D341Med (cell line): ENCODE data around the gene ZNF467.

ENCODE experiments used
- DNase-seq: peaks from one replicate; pipeline ENCODE4 v3.0.0; 2012; ENCODE audit warnings: low spot score

ZNF467 gene

GRCh38 chr7:149808311-149808710 lies 34.9 kb upstream of the ZNF467 start:
- no peak for DNase-seq

GRCh38 chr7:149806726-149807125 lies 33.3 kb upstream of the ZNF467 start:
- DNase-seq: no peak

GRCh38 chr7:149804106-149804505 lies 30.7 kb upstream of the ZNF467 start:
- no peak for DNase-seq

DNA sequence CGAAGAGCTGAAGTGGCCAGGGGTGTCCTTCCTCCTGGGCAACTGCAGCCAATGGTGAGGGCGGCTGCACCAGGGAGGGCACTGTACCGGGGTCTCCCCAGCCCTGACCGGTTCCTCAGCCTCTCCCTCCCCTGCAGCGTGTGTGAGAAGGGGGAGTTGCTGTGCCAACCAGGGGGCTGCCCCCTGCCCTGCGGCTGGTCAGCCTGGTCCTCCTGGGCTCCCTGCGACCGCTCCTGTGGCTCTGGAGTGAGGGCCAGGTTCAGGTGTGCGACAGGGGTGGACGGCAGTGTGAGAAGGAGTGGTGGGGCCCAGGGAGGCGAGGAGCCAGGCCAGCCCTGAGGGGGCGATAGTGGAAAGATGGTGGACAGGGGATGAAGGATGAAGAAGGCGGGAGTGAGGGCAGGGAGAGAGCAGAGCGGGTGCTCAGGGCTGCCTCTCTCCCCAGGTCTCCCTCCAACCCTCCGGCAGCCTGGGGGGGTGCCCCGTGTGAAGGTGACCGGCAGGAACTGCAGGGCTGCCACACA lies 30.2 kb upstream of the ZNF467 start:
- DNase-seq: no peak

DNA sequence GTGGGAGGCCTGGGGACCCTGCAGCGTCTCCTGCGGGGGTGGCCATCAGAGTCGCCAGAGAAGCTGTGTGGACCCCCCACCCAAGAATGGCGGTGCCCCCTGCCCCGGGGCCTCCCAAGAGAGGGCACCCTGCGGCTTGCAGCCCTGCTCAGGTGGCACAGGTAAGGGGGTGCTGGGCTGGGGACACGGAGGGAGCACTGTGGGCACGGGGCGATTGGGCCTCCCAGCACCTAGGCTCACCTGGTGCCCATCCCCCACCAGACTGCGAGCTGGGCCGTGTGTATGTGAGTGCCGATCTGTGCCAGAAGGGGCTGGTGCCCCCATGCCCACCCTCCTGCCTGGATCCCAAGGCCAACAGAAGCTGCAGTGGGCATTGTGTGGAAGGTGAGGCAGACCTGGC lies 29.6 kb upstream of the ZNF467 start:
- DNase-seq: no peak

DNA sequence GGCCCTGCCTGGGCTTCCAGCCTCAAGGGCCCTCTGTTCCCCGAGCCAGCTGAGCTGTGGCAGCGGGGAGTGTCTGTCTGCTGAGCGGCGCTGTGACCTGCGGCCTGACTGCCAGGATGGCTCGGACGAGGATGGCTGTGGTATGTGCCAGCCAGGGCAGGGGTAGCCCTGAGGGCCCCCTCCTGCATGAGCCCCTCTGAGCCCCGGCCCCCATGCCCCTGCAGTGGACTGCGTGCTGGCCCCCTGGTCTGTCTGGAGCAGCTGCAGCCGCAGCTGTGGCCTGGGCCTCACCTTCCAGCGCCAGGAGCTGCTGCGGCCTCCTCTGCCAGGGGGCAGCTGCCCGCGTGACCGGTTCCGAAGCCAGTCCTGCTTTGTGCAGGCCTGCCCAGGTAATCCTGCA lies 28.4 kb upstream of the ZNF467 start:
- no peak for DNase-seq

DNA sequence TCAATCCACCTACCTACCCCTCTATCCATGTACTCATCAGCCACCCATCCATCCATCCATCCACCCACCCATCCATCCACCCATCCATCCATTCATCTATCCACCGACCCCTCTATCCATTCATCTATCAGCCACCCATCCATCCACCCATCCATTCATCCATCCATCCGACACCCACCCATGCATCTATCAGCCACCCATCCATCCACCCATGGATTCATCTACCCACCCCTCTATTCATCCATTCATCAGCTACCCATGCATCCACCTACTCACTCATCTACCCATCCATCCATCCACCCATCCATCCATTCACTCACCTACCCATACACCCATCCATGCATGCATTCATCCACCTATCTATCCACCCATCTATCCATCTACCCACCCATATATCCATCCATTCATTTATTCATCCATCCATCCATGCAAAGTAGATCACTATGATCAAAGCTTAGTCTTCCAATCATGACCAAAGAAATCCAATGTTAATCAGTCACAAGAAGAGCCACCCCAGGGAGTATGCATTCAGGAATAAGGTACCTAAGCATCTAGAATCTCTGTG lies 27.7 kb upstream of the ZNF467 start:
- no peak for DNase-seq

- no peak for DNase-seq
Observed at GRCh38 chr7:149800169-149800555, 26.8 kb upstream of the ZNF467 start.

DNA sequence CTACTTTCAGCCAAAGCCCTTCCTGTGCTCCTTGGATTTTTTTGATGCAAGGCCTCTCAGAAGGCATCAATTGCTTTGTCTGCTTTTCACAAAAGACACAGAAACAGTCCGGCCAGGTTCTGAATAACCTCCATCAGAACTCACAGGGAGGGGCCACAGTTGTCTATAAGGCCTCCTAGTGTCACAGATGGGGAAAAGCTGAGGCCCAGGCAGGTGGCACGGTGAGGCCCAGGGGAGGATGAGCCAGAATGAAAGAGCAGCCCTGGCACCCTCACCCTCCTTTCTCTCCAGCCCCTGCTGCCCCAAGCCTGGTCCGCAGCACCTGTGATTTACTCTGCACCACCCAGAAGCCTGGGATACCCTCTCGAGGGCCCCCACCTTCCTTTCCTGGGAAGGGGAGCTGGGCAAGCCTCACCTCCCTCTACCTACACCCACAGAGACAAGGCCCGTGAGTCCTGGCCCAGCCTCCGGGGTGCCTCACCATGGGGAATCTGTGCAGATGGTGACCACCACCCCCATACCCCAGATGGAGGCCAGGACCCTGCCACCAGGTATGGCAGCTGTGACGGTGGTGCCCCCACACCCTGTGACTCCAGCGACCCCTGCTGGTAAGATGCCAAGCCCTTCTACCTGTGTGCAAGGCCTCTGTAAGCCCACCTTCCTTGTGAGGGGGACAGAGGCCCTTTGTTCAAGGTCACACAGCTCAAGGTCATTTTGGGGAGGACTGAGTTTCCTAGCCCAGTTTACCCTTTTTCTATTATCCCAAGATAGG lies 26.2 kb upstream of the ZNF467 start:
- peak; percentile 72 for DNase-seq

- DNase-seq: no peak
Observed at GRCh38 chr7:149797771-149798170, 24.4 kb upstream of the ZNF467 start.

DNA sequence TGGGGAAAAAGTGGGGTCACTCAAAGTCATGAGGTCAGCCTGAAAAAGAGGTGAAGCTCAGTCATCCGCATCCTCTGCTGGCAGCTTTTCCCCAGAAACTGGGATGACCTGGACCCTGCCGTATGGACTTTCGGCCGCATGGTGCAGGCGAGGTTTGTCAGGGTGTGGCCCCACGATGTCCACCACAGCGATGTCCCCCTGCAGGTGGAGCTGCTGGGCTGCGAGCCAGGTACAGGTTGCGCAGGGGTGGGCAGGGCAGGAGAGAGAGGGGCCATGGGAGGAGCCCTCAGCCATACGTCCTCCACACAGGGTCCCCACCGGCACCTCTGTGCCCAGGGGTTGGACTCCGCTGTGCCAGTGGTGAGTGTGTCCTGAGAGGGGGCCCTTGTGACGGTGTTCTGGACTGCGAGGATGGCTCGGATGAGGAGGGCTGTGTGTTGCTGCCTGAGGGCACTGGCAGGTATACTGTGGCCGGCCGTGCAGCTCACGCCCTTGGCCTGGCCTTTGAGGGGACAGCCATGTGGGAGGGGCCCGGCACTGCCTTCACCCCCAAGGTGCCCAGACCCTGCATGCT lies 23.0 kb upstream of the ZNF467 start:
- DNase-seq: no peak

DNA sequence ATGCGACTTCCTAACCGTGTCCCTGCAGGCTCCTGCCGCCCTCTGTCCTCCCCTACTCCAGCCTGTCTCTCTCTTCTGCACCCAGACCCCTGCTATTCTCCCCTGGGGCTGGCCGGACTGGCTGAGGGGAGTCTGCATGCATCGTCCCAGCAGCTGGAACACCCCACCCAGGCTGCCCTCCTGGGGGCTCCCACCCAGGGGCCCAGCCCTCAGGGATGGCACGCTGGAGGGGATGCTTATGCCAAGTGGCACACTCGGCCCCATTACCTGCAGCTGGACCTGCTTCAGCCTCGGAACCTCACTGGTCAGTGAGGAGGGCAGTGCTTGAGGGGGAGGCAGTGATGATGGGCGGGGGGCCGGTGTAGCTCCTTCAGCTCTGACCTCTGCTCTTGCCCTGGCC lies 21.7 kb upstream of the ZNF467 start:
- no peak for DNase-seq

DNA sequence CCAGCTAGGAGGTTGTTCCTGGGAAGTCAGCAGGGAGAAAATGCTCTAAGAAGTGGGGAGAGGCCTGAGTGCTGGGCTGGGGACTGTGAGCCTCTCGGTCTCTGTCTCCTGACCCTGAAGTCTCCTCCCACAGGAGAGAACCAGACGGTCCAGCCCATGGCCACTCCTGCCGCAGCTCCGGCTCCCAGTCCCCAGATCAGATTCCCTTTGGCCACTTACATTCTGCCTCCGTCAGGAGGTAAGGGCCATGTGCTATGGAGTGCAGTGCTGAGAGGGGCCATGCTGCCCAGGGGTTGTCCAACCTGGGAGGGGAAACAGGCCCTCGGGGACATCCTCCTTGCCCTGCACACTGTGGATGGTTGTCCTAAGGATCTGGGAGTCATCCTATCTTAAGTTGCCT lies 21.3 kb upstream of the ZNF467 start:
- no peak for DNase-seq

DNA sequence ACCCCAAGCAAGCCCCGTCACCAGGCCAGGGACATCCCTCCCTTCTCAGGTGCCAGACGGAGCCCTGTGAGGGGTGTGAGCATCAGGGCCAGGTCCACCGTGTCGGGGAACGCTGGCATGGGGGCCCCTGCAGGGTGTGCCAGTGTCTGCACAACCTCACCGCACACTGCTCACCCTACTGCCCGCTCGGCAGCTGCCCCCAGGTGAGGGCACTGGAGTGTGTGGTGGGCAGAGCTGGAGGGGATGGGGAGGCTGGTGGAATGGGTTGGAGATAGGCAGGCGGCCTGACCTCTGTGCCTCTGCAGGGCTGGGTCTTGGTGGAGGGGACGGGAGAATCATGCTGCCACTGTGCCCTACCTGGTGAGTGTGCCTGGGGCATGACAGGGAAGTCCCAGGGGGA lies 19.9 kb upstream of the ZNF467 start:
- DNase-seq: no peak

- no peak for DNase-seq
Observed at GRCh38 chr7:149792220-149792595, 18.8 kb upstream of the ZNF467 start.

DNA sequence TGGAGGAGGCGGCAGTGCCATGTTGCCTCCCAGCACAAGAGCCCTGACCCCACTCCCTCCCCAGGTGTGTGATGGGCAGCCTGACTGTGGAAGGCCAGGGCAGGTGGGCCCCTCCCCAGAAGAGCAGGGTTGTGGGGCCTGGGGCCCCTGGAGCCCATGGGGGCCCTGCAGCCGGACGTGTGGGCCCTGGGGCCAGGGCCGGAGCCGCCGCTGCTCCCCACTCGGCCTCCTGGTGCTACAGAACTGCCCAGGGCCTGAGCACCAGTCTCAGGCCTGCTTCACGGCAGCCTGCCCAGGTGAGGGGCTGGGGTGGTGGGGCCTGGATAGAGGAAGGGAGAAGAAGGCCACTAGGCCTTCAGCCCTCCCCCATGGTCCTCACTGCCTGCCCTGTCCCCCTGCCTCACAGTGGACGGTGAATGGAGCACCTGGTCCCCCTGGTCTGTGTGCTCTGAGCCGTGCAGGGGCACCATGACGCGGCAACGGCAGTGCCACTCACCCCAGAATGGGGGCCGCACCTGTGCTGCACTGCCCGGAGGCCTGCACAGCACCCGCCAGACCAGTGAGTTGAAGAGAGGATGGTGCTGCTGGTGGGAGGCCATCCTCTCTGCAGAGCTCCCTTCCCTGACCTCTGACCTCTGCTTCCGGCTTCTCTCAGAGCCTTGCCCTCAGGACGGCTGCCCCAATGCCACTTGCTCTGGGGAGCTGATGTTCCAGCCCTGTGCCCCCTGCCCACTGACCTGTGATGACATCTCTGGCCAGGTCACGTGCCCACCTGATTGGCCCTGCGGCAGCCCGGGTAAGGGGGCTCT lies 18.2 kb upstream of the ZNF467 start:
- no peak for DNase-seq

- no peak for DNase-seq
Observed at GRCh38 chr7:149790754-149791360, 17.5 kb upstream of the ZNF467 start.

GRCh38 chr7:149790146-149790548 lies 16.8 kb upstream of the ZNF467 start:
- peak; percentile 84 for DNase-seq

DNA sequence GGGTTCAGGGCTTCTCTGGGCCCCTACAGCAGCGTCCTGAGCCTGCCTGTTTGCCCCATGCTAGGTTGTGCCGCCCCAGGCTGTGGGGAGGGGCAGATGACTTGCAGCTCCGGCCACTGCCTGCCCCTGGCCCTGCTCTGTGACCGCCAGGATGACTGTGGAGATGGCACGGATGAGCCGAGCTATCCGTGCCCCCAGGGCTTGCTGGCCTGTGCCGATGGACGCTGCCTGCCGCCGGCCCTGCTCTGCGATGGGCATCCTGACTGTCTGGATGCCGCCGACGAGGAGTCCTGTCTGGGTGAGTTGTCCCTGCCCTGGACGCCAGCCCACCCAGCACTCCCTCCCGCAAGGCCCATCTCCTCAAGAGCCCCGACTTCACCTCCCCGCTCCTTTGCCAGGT lies 15.7 kb upstream of the ZNF467 start:
- no peak for DNase-seq

- DNase-seq: no peak
Observed at GRCh38 chr7:149788300-149788851, 15.0 kb upstream of the ZNF467 start.

DNA sequence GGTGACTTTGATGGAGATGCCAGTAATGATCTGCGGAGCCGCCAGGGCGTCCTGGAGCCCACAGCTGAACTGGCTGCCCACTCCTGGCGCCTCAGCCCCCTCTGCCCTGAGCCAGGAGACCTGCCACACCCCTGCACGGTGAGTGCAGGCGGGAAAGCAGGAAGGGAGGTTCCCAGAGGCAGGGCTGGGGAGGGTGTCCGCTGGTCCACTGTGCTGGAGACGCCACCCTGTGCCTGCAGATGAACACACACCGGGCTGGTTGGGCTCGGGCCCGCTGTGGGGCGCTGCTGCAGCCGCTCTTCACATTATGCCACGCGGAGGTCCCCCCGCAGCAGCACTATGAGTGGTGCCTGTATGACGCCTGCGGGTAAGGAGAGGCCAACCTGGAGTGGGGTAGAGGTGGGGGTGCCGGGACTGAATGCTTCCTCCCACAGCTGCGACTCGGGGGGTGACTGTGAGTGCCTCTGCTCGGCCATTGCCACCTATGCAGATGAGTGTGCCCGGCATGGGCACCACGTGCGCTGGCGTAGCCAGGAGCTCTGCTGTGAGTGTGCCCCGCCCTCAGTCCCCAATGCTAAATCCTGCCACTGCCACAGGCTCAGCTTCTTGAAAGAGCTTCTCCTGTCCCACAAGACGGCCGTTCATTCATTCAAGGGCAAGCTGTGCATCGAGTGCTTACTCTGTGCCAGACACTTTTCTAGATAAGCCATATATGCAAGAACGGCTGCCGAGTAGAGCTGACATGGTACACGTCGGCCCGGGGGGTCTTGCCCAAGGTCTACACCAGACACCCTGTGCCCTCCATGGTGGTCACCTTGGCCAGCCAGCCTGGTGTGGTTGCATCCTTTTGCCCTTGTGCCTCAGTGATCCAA lies 14.3 kb upstream of the ZNF467 start:
- DNase-seq: no peak
